Vagina (tissue), 2 donors: ENCODE results near the gene JADE1.

Source experiments
- CTCF ChIP-seq, 3 experiments: fragments of 450-650 bp in 2 of 3; fragments of 200-600 bp in 1 of 3; sonication (generic) in 1 of 3; IDR thresholded peaks; one replicate each; pipeline ENCODE4 v1.5.1; 2017 to 2019; ENCODE audit warnings: antibody characterized with exemption in 3 of 3, mild to moderate bottlenecking in 2 of 3, moderate library complexity in 2 of 3
- POLR2A ChIP-seq, 2 donors: fragments of 450-650 bp; IDR thresholded peaks; one replicate each; pipeline ENCODE4 v1.6.1; 2017; ENCODE audit warnings: antibody characterized with exemption in 2 of 2, mild to moderate bottlenecking in 2 of 2, moderate library complexity in 2 of 2
- POLR2AphosphoS5 ChIP-seq, 2 donors: sonication (generic); formaldehyde crosslinking; IDR thresholded peaks; one replicate each; pipeline ENCODE4 v1.9.0; 2017; ENCODE audit warnings: antibody characterized with exemption in 2 of 2, mild to moderate bottlenecking in 2 of 2, low read depth in 1 of 2; ENCODE audit not compliant: insufficient read depth in 1 of 2

DNA sequence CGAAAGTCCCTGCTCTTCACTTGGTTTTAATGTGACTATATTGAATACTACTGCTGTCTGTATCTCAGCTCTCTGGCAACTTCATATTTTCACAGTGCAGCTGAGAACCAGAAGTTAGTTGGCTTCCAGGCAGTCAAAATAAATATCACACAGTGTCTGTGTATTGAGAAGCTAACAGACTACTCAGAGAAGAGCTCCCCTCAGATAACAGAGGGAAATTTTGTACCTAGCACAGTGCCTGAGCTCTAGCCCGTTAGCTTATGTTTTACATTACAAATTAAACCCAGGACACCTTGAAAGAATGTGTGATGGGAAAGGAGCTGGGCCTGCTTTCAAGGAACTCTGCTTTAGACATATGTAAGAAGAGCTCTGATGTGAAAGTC is 22.7 kb downstream of the JADE1 start:
- no peak for TF ChIP-seq POLR2A (IDR thresholded peaks at IDR 0.05)
- TF ChIP-seq CTCF (IDR thresholded peaks at IDR 0.05): no peak
- no peak for TF ChIP-seq POLR2AphosphoS5 (IDR thresholded peaks at IDR 0.05; ENCODE audit: insufficient read depth in 1 of 2, low read depth in 1 of 2)
